NOMO-1 (cell line): Measurements from ENCODE around the gene DCP2.

Experiments used
- DNase-seq, 2 experiments: peaks; one replicate each; lab custom pipeline; 2025; ENCODE audit not compliant: unreplicated experiment in 2 of 2; lab: John Stamatoyannopoulos, UW

The DCP2 gene

GRCh38 chr5:113017881-113018635, 41.5 kb downstream of the DCP2 start:
- no peak for DNase-seq

GRCh38 chr5:113020461-113021273, 44.1 kb downstream of the DCP2 start:
- DNase-seq: no peak

GRCh38 chr5:113022661-113023060, 46.1 kb downstream of the DCP2 start:
- no peak for DNase-seq

GRCh38 chr5:113024076-113024697, 47.6 kb downstream of the DCP2 start:
- no peak for DNase-seq

- no peak for DNase-seq
Measured at GRCh38 chr5:113025596-113025995, 49.0 kb downstream of the DCP2 start.

- no peak for DNase-seq
Measured at GRCh38 chr5:113026211-113026610, 49.6 kb downstream of the DCP2 start.

GRCh38 chr5:113027015-113027414, 50.4 kb downstream of the DCP2 start:
- DNase-seq: no peak

- DNase-seq: no peak
Measured at GRCh38 chr5:113027431-113027830, 50.8 kb downstream of the DCP2 start.

- DNase-seq: no peak
Measured at GRCh38 chr5:113029614-113030013, 53.0 kb downstream of the DCP2 start.

- no peak for DNase-seq
Measured at GRCh38 chr5:113031104-113031503, 54.5 kb downstream of the DCP2 start.

GRCh38 chr5:113031557-113031956, 55.0 kb downstream of the DCP2 start:
- no peak for DNase-seq

GRCh38 chr5:113034182-113034773, 57.7 kb downstream of the DCP2 start:
- DNase-seq: no peak

- DNase-seq: no peak
Measured at GRCh38 chr5:113035096-113035495, 58.5 kb downstream of the DCP2 start.

GRCh38 chr5:113036321-113036720, 59.7 kb downstream of the DCP2 start:
- DNase-seq: no peak

GRCh38 chr5:113036826-113037225, 60.2 kb downstream of the DCP2 start:
- no peak for DNase-seq

- DNase-seq: no peak
Measured at GRCh38 chr5:113038136-113038535, 61.5 kb downstream of the DCP2 start.

GRCh38 chr5:113038714-113039113, 62.1 kb downstream of the DCP2 start:
- DNase-seq: no peak

GRCh38 chr5:113039229-113039933, 62.8 kb downstream of the DCP2 start:
- no peak for DNase-seq

GRCh38 chr5:113039934-113040285, 63.3 kb downstream of the DCP2 start:
- no peak for DNase-seq

- DNase-seq: no peak
Measured at GRCh38 chr5:113040672-113041260, 64.2 kb downstream of the DCP2 start.
